WERI-Rb-1 (cell line): ENCODE data around the gene TSKU.
A peak's percentile ranks its signal among the peaks of the same experiment; 100 is the strongest.
"Not testable (repeated sequence)": the region's sequence is repeated elsewhere in the genome, so short reads cannot be mapped to it uniquely, and the experiment has no call there.

Experiments used
- DNase-seq: peaks from one replicate; pipeline ENCODE4 v3.0.0-alpha.2; 2020
- H3K27ac ChIP-seq: fragments of 250-450 bp; sonication (Bioruptor Pico); 2 replicates; pipeline ENCODE4 v1.5.1; 2020; ENCODE audit warnings: mild to moderate bottlenecking, moderate library complexity
- H3K27me3 ChIP-seq: fragments of 250-450 bp; sonication (Bioruptor Pico); 2 replicates; pipeline ENCODE4 v1.5.1; 2021; ENCODE audit warnings: mild to moderate bottlenecking, low read depth, moderate library complexity; ENCODE audit not compliant: insufficient read depth, severe bottlenecking
- H3K36me3 ChIP-seq: fragments of 250-450 bp; sonication (Bioruptor Pico); 2 replicates; pipeline ENCODE4 v1.5.1; 2020; ENCODE audit warnings: mild to moderate bottlenecking, moderate library complexity
- H3K4me3 ChIP-seq: 2 replicates; pipeline ENCODE4 v1.5.1; 2011; ENCODE audit warnings: low read depth, mild to moderate bottlenecking, control low read depth, low read length
- H3K9me3 ChIP-seq: fragments of 250-450 bp; sonication (Bioruptor Pico); 2 replicates; pipeline ENCODE4 v1.5.1; 2021; ENCODE audit warnings: mild to moderate bottlenecking, moderate library complexity; ENCODE audit not compliant: severe bottlenecking
- TF ChIP-seq, protein P1 (sequence below): IDR thresholded peaks from 2 replicates; pipeline ENCODE4 v1.5.1; 2011; ENCODE audit warnings: low read depth, mild to moderate bottlenecking, control low read depth, inconsistent platforms, low read length

TSKU gene

GRCh38 chr11:76808996-76809395 lies 25.8 kb downstream of the TSKU start:
- no peak for DNase-seq
- H3K9me3 ChIP-seq, result peaks cover under 1% of the 10 kb centered on the region
- TF ChIP-seq, protein P1, sequence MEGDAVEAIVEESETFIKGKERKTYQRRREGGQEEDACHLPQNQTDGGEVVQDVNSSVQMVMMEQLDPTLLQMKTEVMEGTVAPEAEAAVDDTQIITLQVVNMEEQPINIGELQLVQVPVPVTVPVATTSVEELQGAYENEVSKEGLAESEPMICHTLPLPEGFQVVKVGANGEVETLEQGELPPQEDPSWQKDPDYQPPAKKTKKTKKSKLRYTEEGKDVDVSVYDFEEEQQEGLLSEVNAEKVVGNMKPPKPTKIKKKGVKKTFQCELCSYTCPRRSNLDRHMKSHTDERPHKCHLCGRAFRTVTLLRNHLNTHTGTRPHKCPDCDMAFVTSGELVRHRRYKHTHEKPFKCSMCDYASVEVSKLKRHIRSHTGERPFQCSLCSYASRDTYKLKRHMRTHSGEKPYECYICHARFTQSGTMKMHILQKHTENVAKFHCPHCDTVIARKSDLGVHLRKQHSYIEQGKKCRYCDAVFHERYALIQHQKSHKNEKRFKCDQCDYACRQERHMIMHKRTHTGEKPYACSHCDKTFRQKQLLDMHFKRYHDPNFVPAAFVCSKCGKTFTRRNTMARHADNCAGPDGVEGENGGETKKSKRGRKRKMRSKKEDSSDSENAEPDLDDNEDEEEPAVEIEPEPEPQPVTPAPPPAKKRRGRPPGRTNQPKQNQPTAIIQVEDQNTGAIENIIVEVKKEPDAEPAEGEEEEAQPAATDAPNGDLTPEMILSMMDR, result no peak

GRCh38 chr11:76810151-76810853 lies 27.1 kb downstream of the TSKU start:
- TF ChIP-seq, protein P1, result peak; percentile 37
- no peak overlapping the region for H3K4me3 ChIP-seq
- H3K27me3 ChIP-seq, result no peaks in the 10 kb centered on the region
- no peaks in the 10 kb centered on the region for H3K36me3 ChIP-seq
- peak; percentile 46 for DNase-seq
- H3K27ac ChIP-seq, result no peak overlapping the region
- peaks cover 14% of the 10 kb centered on the region for H3K9me3 ChIP-seq

More at GRCh38 chr11:76808996-76809395, 25.8 kb downstream of the TSKU start:
- no peak overlapping the region for H3K27ac ChIP-seq
- H3K4me3 ChIP-seq, result no peak overlapping the region
- H3K27me3 ChIP-seq, result no peaks in the 10 kb centered on the region
- no peaks in the 10 kb centered on the region for H3K36me3 ChIP-seq

DNA sequence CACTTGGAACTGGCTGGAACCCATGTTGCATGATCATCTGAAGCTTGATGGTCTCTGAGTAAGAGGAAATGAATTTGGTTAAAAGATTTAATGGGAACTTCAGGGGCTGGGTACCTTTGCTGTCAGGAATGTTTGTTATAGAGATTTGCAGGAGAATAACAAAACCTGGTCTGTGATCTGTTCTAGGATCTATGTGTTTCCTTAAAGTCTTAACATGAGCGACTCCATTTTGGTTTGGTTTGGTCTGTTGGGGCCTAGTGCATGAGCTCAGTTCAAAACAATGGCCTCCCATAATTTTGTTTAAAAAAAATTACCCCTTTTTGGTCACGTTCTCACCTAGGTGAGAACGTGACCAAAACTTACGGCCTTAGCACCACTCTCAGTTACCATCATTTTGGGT lies 28.1 kb downstream of the TSKU start:
- H3K9me3 ChIP-seq, result peaks cover 20% of the 10 kb centered on the region
- H3K4me3 ChIP-seq, result no peak overlapping the region
- TF ChIP-seq, protein P1, result no peak
- no peaks in the 10 kb centered on the region for H3K36me3 ChIP-seq
- no peak for DNase-seq
- no peaks in the 10 kb centered on the region for H3K27me3 ChIP-seq
- H3K27ac ChIP-seq, result no peak overlapping the region

DNA sequence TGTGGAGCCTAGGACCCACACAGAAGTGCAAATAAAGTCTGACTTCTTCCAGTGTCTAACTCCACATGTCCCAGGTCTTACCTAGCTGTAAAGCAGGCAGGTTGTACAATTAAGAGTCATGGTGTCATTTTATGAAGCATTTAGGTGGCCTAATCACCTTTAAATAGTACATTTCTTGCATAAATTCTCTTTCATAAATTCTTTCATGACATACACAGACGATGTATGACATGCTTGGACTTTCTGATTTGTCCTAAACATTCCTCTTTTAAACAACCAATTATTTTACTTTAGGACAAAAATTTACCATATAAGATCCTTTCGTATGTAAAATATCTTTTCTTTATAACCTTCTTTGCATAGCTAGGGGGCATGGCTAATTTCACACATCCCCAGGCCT lies 31.3 kb downstream of the TSKU start:
- Histone ChIP-seq H3K27me3 (no peaks in the 10 kb centered on the region), H3K36me3 (no peaks in the 10 kb centered on the region), H3K4me3 (no peak overlapping the region), H3K27ac (no peak overlapping the region), H3K9me3 (peaks cover 25% of the 10 kb centered on the region)
- TF ChIP-seq, protein P1, result no peak
- DNase-seq, result no peak

DNA sequence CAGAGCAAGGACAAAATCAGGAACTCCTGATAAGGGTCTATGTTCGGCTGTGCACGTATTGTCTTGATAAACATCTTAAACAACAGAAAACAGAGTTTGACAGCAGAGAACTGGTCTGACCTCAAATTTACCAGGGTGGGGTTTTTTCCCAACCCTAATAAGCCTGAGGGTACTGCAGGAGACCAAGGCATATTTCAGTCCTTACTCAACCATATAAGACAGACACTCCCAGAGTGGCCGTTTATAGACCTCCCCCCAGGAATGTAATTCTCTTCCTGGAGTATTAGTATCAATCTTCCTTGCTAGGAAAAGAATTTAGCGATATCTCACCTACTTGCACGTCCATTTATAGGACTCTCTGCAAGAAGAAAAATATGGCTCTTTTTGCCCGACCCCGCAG lies 32.5 kb downstream of the TSKU start:
- H3K27ac ChIP-seq, H3K4me3 ChIP-seq, H3K36me3 ChIP-seq, H3K27me3 ChIP-seq: not testable (repeated sequence)
- H3K9me3 ChIP-seq, result peaks cover 28% of the 10 kb centered on the region
- DNase-seq, result peak; percentile 42

- Histone ChIP-seq H3K9me3 (peaks cover 18% of the 10 kb centered on the region), H3K27ac (no peak overlapping the region), H3K27me3 (no peaks in the 10 kb centered on the region), H3K4me3 (no peak overlapping the region), H3K36me3 (no peaks in the 10 kb centered on the region)
- no peak for DNase-seq
- TF ChIP-seq, protein P1, result no peak
These were observed 37.0 kb downstream of the TSKU start for GRCh38 chr11:76820184-76820566.

- not testable (repeated sequence) for H3K27ac ChIP-seq, H3K36me3 ChIP-seq, DNase-seq, H3K27me3 ChIP-seq, H3K4me3 ChIP-seq
- H3K9me3 ChIP-seq, result peaks cover 11% of the 10 kb centered on the region
These were observed 38.2 kb downstream of the TSKU start for GRCh38 chr11:76821396-76821795.
